Left lung (tissue), 10 donors: ENCODE results near the gene WDR54. TPM values are rescaled to one million over a fixed set of nuclear protein-coding genes. Genes with fewer than 3 reads are reported as not detected.

Source experiments
- ATAC-seq: fragments of 200-7000 bp; cut with Tn5 transposase; one replicate; pipeline ENCODE4 v1.9.1; 2020; ENCODE audit warnings: moderate library complexity
- DNase-seq, 4 donors: peaks; one replicate each; pipeline ENCODE4 v3.0.0-alpha.2; 2013 to 2020
- H3K27ac ChIP-seq, 2 donors: fragments of 200-600 bp; sonication (generic) in 1 of 2; one replicate each; pipeline versions ENCODE4 v1.5.0 to v1.8.0; 2020 to 2021
- H3K27me3 ChIP-seq, 2 donors: fragments of 200-600 bp; sonication (generic) in 1 of 2; one replicate each; pipeline versions ENCODE4 v1.5.0 to v1.8.0; 2020 to 2021
- H3K36me3 ChIP-seq, 2 donors: fragments of 200-600 bp; sonication (generic) in 1 of 2; one replicate each; pipeline versions ENCODE4 v1.5.0 to v1.8.0; 2020 to 2021
- H3K4me1 ChIP-seq, 2 donors: fragments of 200-600 bp; one replicate each; pipeline ENCODE4 v1.8.0; 2021
- H3K4me3 ChIP-seq, 2 donors: fragments of 200-600 bp; sonication (generic) in 1 of 2; one replicate each; pipeline versions ENCODE4 v1.5.0 to v1.8.0; 2020 to 2021; ENCODE audit warnings: mild to moderate bottlenecking in 1 of 2
- H3K9me3 ChIP-seq, 2 donors: fragments of 200-600 bp; sonication (generic) in 1 of 2; one replicate each; pipeline versions ENCODE4 v1.5.0 to v1.8.0; 2020 to 2021
- intact Hi-C, 2 donors: fragments of 100-400 bp; cut with DNase I; formaldehyde crosslinking; loops; one replicate each; pipeline versions ENCODE4 v1.11.2 to v1.14.2; 2022
- polyA plus RNA-seq, 6 donors: library from polyadenylated mRNA; unstranded; fragments of 120-200 nt; gene quantifications; one replicate each; pipeline ENCODE4 v1.2.1, GENCODE V29; 2013; ENCODE audit not compliant: insufficient read length in 6 of 6
- total RNA-seq, 2 donors: library from RNA; stranded (reverse); fragmentation: NEBNext Ultra II Directional; extraction: Animal tissue kit (Norgen Biotek cat#: 25700); gene quantifications; one replicate each; pipeline ENCODE4 v1.2.1, GENCODE V29; 2021
- TF ChIP-seq, protein P1 (sequence below), 2 donors: fragments of 200-600 bp; sonication (generic) in 1 of 2; IDR thresholded peaks; one replicate each; pipeline versions ENCODE4 v1.5.0 to v1.8.0; 2021; ENCODE audit warnings: antibody characterized with exemption in 2 of 2
- donor health status: DM: no; HTN: yes; CAD: no.
- donor health status: DM: no; HTN: no; CAD: no.

WDR54 gene
- total and polyA plus RNA-seq, 8 donors, result 9.2 to 39.6 (median 35.2) TPM

DNA sequence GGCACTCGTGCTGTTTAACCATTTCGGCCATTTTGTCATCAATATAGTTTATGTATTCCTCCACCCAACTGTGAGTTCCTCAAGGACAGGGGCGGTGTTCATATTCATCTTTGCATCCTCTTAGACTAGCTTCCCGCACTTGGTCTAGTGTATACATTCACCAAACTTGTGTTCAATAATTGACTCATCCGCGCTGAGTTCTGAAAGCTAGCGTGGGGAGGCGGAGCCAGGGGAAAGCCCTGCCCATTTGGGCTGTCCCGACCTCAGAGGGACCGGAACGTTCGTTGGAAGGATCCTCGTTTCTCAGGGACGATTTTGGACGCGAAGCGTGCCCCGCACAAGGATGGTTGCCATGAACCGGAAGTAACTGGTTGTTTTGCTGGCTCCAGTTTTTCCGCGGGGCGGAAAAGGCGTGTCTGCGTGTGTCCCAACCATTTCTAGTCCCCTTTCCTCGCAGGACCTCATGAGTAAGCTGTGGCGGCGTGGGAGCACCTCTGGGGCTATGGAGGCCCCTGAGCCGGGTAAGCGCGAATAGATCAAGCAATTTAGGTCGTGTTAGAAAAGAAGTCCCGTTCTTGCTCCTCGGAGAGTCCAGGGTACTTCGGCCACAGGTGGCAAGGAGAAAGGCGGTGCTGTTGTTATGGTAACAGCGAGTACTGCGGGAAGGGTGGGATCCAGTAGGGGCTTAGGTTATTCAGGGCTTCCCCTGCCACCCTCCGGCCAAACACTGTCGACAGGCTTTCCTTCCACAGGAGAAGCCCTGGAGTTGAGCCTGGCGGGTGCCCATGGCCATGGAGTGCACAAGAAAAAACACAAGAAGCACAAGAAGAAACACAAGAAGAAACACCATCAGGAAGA lies 33.4 kb downstream of the WDR54 start, which contains the start of gene INO80B:
INO80B (plus strand) TSS at position 434 of the 858 bp plus-strand sequence; CDS start at position 464, 30 bp downstream.
- Histone ChIP-seq H3K27me3 (no peaks in the 10 kb centered on the region), H3K27ac (peak within 1 kb of the TSS; percentile 53 to 82), H3K36me3 (no peaks in the 10 kb centered on the region), H3K9me3 (no peaks in the 10 kb centered on the region), H3K4me1 (peaks cover 19 to 37% of the 10 kb centered on the region in 2 donors), H3K4me3 (peak within 1 kb of the TSS; percentile 63 to 77)
- DNase-seq (peak; percentile 94 to 98 (median 96)), ATAC-seq (peak; percentile 71)
- TF ChIP-seq, protein P1, sequence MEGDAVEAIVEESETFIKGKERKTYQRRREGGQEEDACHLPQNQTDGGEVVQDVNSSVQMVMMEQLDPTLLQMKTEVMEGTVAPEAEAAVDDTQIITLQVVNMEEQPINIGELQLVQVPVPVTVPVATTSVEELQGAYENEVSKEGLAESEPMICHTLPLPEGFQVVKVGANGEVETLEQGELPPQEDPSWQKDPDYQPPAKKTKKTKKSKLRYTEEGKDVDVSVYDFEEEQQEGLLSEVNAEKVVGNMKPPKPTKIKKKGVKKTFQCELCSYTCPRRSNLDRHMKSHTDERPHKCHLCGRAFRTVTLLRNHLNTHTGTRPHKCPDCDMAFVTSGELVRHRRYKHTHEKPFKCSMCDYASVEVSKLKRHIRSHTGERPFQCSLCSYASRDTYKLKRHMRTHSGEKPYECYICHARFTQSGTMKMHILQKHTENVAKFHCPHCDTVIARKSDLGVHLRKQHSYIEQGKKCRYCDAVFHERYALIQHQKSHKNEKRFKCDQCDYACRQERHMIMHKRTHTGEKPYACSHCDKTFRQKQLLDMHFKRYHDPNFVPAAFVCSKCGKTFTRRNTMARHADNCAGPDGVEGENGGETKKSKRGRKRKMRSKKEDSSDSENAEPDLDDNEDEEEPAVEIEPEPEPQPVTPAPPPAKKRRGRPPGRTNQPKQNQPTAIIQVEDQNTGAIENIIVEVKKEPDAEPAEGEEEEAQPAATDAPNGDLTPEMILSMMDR (IDR thresholded peaks at IDR 0.05), result no peak
- intact Hi-C loops, result no loop called here

DNA sequence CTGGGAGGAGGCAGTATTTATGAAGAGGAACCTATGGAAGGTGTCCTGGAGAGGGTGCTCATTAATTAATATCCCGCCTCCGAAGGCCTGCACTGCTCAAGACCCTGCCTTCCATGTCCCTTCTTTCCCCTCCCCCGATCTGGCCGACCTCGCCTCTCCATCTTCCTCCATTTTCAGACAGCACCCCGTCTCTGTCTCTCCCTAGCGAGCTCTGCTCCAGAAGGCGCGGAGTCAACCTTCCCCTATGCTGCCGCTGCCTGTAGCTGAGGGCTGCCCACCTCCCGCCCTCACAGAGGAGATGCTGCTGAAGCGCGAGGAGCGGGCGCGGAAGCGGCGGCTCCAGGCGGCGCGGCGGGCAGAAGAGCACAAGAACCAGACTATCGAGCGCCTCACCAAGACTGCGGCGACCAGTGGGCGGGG lies 35.6 kb downstream of the WDR54 start:
- no peak for DNase-seq
- H3K27me3 ChIP-seq, result no peaks in the 10 kb centered on the region
- H3K4me1 ChIP-seq, result peaks cover 19 to 40% of the 10 kb centered on the region in 2 donors
- no peak for ATAC-seq
- intact Hi-C loops, result no loop called here
- peak overlapping the region; percentile 88 to 97 for H3K27ac ChIP-seq
- peaks cover 0 to 15% of the 10 kb centered on the region in 2 donors for H3K36me3 ChIP-seq
- TF ChIP-seq, protein P1 (IDR thresholded peaks at IDR 0.05), result no peak
- H3K9me3 ChIP-seq, result no peaks in the 10 kb centered on the region
- peak overlapping the region; percentile 57 to 74 for H3K4me3 ChIP-seq

DNA sequence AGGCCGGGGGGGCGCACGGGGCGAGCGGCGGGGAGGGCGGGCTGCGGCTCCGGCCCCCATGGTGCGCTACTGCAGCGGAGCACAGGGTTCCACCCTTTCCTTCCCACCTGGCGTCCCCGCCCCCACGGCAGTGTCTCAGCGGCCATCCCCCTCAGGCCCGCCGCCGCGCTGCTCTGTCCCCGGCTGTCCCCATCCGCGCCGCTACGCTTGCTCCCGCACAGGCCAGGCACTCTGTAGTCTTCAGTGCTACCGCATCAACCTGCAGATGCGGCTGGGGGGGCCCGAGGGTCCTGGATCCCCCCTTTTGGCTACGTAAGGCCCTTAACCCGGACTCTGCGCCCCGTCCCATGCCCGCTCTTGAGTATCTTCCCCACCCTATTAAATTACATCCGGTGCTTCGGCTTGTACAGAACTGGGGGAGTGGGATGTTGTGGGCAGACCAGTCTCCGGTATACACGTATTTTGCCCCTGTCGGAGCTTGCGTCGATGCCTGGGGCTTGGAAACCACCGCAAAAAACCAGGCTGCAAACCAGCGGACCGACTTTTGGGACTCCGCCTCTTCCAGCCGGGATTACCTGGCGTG lies 36.1 kb downstream of the WDR54 start:
- Histone ChIP-seq H3K27ac (peak overlapping the region; percentile 88 to 97), H3K27me3 (no peaks in the 10 kb centered on the region), H3K9me3 (no peaks in the 10 kb centered on the region), H3K4me1 (peaks cover 19 to 40% of the 10 kb centered on the region in 2 donors), H3K36me3 (peaks cover 0 to 20% of the 10 kb centered on the region in 2 donors), H3K4me3 (peak overlapping the region; percentile 57 to 74)
- TF ChIP-seq, protein P1 (IDR thresholded peaks at IDR 0.05), result no peak
- intact Hi-C loops, result no loop called here
- DNase-seq (peak in 3 of 4 donors; percentile 72 to 92 (median 83)), ATAC-seq (peak; percentile 64)

DNA sequence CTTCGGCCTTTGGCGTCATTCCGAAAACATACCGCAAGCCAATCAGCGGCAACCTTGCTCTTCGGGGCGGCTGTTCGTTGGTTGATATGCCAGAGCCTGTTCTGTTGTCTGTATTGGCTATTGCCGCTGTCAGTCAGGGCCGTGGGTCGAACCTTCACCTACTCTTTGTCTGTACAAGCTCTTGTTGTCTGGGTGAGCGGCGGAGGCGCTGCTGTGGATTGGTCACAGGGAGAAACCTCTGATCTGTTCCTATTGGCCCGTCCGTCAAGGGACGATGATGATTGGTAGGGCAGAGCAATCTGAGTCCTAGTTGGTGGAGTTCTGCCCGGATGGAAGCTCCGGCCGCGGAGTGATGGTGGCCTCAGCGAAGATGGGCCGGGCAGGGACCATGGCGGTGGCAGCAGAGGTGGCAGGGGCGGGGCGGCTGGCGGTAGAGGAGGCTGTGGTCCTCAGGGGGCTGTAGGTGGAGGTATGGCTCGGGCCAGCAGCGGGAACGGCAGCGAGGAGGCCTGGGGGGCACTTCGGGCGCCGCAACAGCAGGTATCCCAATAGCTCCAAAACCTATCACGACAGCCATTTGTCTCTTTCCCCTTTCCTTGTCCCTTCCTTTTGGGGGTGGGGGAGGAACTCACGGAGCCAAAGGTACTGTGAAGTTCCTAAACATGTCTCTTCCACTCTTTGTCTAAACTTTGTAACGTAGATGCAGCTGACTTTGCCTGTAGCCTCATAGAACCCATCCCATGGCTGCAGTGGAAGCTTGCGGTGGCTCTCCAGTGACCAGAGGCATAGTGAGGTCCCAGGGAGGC lies 36.8 kb downstream of the WDR54 start, which contains the start of gene WBP1:
WBP1 (plus strand) TSS at position 307 of the 806 bp plus-strand sequence; CDS start at position 472, 165 bp downstream.
- Histone ChIP-seq H3K9me3 (no peaks in the 10 kb centered on the region), H3K4me3 (peak within 1 kb of the TSS; percentile 74 to 80), H3K27me3 (no peaks in the 10 kb centered on the region), H3K4me1 (peaks cover 19 to 44% of the 10 kb centered on the region in 2 donors), H3K27ac (peak within 1 kb of the TSS; percentile 88 to 97), H3K36me3 (peaks cover 0 to 25% of the 10 kb centered on the region in 2 donors)
- intact Hi-C loops, result no loop called here
- TF ChIP-seq, protein P1 (IDR thresholded peaks at IDR 0.05), result no peak
- ATAC-seq (peak; percentile 91), DNase-seq (peak; percentile 94 to 100 (median 100))
